ENCODE results near the gene ICAM4. TPM values are rescaled to one million over a fixed set of nuclear protein-coding genes. Genes with fewer than 3 reads are reported as not detected.

Gene ICAM4
- total and polyA plus RNA-seq, 12 donors: 0.17 to 0.83 (median 0.51) TPM; not detected in 1

DNA sequence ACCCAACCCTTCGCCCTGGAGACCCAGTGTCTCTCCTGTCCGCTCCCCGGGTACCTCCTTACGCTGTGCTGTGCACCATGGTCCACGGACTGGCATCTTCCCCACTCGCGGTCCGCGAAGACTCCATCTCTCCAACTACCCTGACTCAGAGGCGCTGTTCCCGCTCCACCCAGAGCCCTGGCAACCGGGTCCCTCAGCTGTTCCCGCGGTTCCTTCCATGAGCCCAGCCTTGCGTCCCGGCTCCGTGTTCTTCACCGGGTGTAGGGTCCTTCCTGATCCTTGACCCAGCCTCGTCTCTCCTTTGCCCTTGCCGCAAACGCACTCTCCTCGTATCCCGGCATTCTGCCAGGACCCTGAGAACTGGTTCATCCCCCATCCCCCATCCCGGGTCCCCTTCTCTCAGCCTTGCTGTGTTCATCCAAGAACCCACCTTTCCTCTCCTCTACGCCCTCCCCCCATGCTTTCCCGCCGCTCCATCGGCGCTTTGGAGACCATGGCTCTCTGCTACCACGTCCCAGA lies 3.7 kb downstream of the ICAM4 start:
- no peak for DNase-seq
- WGBS, 2 donors: 1% methylated on average over 30 of the region's 30 CpGs
- H3K27ac ChIP-seq: no peak overlapping the region
- TF ChIP-seq, protein P1, sequence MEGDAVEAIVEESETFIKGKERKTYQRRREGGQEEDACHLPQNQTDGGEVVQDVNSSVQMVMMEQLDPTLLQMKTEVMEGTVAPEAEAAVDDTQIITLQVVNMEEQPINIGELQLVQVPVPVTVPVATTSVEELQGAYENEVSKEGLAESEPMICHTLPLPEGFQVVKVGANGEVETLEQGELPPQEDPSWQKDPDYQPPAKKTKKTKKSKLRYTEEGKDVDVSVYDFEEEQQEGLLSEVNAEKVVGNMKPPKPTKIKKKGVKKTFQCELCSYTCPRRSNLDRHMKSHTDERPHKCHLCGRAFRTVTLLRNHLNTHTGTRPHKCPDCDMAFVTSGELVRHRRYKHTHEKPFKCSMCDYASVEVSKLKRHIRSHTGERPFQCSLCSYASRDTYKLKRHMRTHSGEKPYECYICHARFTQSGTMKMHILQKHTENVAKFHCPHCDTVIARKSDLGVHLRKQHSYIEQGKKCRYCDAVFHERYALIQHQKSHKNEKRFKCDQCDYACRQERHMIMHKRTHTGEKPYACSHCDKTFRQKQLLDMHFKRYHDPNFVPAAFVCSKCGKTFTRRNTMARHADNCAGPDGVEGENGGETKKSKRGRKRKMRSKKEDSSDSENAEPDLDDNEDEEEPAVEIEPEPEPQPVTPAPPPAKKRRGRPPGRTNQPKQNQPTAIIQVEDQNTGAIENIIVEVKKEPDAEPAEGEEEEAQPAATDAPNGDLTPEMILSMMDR (IDR thresholded peaks at IDR 0.05): no peak
- peak in 1 of 8 donors; percentile 3 for ATAC-seq
- peaks cover 28 to 86% (median 83%) of the 10 kb centered on the region in 7 donors for H3K27me3 ChIP-seq
- peaks cover 0 to 9% (median 2%) of the 10 kb centered on the region in 9 donors for H3K36me3 ChIP-seq
- no peaks in the 10 kb centered on the region for H3K9me3 ChIP-seq
- peaks cover 23 to 99% (median 80%) of the 10 kb centered on the region in 9 donors for H3K4me1 ChIP-seq
- H3K4me3 ChIP-seq: peak overlapping the region in 9 of 10 donors; percentile 32 to 56 (median 41)
- intact Hi-C loops (cut with DNase I): no loop called here

DNA sequence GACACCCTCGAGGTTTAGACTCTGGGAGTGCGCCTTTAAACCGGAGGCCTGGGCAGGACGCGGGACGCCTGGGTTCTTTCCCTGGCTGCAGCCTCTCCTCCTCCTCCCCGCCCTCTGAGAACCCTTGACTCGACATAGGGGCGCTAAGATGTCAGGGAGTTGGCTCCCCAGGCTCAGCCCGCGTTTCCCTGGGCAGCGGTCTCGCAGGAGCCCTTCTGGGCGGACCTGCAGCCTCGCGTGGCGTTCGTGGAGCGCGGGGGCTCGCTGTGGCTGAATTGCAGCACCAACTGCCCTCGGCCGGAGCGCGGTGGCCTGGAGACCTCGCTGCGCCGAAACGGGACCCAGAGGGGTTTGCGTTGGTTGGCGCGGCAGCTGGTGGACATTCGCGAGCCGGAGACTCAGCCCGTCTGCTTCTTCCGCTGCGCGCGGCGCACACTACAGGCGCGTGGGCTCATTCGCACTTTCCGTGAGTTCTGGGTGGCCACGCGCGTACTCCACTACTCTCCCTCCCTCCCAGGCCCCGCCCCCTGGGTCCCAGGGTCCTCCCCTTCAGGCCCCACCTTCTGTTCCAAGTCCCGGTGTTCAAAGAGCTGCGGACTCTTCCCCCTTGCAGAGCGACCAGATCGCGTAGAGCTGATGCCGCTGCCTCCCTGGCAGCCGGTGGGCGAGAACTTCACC lies 4.3 kb downstream of the ICAM4 start:
- intact Hi-C loops (cut with DNase I): no loop called here
- Histone ChIP-seq H3K4me3 (peak overlapping the region; percentile 32 to 56 (median 40)), H3K27ac (peak overlapping the region in 1 of 10 donors; percentile 27), H3K4me1 (peaks cover 22 to 99% (median 76%) of the 10 kb centered on the region in 9 donors), H3K27me3 (peaks cover 34 to 92% (median 89%) of the 10 kb centered on the region in 7 donors), H3K9me3 (no peaks in the 10 kb centered on the region), H3K36me3 (peaks cover 0 to 3% (median 0%) of the 10 kb centered on the region in 9 donors)
- WGBS, 2 donors: 1% methylated on average over 47 to 57 of the region's 57 CpGs
- TF ChIP-seq, protein P1 (IDR thresholded peaks at IDR 0.05): no peak
- peak in 6 of 8 donors; percentile 17 to 61 (median 34) for ATAC-seq
- peak in 1 of 2 donors; percentile 64 for DNase-seq

DNA sequence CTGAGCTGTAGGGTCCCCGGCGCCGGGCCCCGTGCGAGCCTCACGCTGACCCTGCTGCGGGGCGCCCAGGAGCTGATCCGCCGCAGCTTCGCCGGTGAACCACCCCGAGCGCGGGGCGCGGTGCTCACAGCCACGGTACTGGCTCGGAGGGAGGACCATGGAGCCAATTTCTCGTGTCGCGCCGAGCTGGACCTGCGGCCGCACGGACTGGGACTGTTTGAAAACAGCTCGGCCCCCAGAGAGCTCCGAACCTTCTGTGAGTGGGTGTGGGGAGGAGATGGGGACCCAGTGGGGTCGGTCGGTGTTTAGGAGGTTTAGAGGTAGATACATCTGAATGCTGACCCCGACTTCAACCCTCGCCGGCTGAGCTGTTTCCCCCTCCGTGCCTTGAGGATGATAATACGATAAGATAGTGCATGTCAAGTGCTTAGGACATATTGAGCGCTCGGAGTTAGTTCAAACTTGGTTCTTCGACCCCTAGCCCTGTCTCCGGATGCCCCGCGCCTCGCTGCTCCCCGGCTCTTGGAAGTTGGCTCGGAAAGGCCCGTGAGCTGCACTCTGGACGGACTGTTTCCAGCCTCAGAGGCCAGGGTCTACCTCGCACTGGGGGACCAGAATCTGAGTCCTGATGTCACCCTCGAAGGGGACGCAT lies 4.9 kb downstream of the ICAM4 start:
- intact Hi-C loops (cut with DNase I): no loop called here
- peak overlapping the region; percentile 32 to 56 (median 40) for H3K4me3 ChIP-seq
- H3K36me3 ChIP-seq: no peaks in the 10 kb centered on the region
- H3K9me3 ChIP-seq: no peaks in the 10 kb centered on the region
- peaks cover 18 to 95% (median 72%) of the 10 kb centered on the region in 9 donors for H3K4me1 ChIP-seq
- TF ChIP-seq, protein P1 (IDR thresholded peaks at IDR 0.05): no peak
- 1% methylated on average over 48 to 49 of the region's 49 CpGs for WGBS, 2 donors
- ATAC-seq: peak in 2 of 8 donors; percentile 1
- peak overlapping the region in 1 of 10 donors; percentile 27 for H3K27ac ChIP-seq
- no peak for DNase-seq
- peaks cover 39 to 98% (median 96%) of the 10 kb centered on the region in 7 donors for H3K27me3 ChIP-seq

DNA sequence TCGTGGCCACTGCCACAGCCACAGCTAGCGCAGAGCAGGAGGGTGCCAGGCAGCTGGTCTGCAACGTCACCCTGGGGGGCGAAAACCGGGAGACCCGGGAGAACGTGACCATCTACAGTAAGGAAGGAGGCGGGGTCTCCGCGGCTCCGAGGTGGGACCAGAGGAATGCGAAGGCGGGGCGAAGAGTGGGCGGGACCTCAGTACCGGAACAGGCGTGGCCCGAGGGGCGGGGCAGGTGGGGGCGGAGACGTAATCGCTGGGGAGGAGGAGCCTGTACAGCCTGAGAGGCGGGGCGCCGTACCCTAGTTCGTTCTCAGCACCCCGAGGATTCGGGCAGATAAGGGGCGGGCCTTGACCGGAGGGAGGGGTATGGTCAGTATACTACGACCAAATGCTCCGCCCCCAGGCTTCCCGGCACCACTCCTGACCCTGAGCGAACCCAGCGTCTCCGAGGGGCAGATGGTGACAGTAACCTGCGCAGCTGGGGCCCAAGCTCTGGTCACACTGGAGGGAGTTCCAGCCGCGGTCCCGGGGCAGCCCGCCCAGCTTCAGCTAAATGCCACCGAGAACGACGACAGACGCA lies 5.5 kb downstream of the ICAM4 start:
- WGBS, 2 donors: 2 to 3% methylated on average over 43 to 45 of the region's 45 CpGs
- H3K27ac ChIP-seq: peak overlapping the region in 1 of 10 donors; percentile 63
- H3K4me3 ChIP-seq: peak overlapping the region; percentile 24 to 56 (median 40)
- DNase-seq (peak; percentile 66 to 85), ATAC-seq (peak; percentile 41 to 75 (median 64))
- no peaks in the 10 kb centered on the region for H3K9me3 ChIP-seq
- H3K27me3 ChIP-seq: peaks cover 39 to 100% (median 99%) of the 10 kb centered on the region in 7 donors
- intact Hi-C loops (cut with DNase I): no loop called here
- TF ChIP-seq, protein P1 (IDR thresholded peaks at IDR 0.05): no peak
- H3K4me1 ChIP-seq: peaks cover 13 to 88% (median 66%) of the 10 kb centered on the region in 9 donors
- no peaks in the 10 kb centered on the region for H3K36me3 ChIP-seq

Measured in heart right ventricle (tissue), 16 donors.